ENCODE measurements around the gene PRR19.

Gene PRR19

GRCh38 chr19:42271861-42272534, 29.9 kb upstream of the PRR19 start:
- no peak for DNase-seq

DNA sequence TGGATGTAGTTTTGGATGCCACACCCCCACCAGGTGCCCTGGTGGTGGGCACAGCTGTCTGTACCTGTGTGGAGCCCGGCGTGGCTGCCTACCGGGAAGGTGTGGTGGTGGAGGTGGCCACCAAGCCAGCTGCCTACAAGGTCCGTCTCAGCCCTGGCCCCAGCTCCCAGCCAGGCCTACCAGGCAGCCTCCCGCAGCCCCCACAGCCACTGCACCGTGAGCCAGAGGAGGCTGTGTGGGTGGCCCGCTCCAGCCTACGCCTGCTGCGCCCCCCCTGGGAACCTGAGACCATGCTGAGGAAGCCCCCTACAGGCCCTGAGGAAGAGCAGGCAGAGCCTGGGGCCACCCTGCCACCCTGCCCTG, 29.4 kb upstream of the PRR19 start:
- no peak for DNase-seq

DNA sequence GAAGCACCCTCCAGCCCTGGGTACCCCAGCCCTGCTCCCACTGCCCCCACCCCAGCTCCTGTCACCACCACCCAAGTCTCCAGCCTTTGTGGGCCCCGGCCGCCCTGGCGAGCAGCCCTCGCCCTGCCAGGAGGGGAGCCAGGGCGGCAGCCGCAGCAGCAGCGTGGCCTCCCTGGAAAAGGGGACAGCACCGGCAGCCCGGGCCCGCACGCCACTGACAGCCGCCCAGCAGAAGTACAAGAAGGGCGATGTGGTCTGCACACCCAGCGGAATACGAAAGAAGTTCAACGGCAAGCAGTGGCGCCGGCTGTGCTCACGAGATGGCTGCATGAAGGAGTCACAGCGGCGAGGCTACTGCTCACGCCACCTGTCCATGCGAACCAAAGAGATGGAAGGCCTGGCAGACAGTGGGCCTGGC, 28.9 kb upstream of the PRR19 start:
- no peak for DNase-seq

DNA sequence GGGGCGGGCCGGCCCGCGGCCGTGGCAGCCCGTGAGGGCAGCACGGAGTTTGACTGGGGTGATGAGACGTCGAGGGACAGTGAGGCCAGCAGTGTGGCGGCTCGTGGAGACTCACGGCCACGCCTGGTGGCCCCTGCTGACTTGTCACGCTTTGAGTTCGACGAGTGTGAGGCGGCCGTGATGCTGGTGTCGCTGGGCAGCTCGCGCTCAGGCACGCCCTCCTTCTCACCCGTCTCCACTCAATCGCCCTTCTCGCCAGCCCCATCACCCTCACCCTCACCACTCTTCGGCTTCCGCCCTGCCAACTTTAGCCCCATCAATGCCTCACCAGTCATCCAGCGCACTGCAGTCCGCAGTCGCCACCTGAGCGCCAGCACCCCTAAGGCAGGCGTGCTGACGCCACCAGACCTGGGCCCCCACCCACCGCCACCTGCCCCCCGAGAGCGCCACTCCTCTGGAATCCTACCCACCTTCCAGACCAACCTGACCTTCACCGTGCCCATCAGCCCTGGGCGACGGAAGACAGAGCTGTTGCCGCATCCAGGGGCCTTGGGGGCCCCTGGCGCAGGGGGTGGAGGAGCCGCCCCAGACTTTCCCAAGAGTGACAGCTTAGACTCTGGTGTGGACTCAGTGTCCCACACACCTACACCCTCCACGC, 28.4 kb upstream of the PRR19 start:
- DNase-seq = no peak

DNA sequence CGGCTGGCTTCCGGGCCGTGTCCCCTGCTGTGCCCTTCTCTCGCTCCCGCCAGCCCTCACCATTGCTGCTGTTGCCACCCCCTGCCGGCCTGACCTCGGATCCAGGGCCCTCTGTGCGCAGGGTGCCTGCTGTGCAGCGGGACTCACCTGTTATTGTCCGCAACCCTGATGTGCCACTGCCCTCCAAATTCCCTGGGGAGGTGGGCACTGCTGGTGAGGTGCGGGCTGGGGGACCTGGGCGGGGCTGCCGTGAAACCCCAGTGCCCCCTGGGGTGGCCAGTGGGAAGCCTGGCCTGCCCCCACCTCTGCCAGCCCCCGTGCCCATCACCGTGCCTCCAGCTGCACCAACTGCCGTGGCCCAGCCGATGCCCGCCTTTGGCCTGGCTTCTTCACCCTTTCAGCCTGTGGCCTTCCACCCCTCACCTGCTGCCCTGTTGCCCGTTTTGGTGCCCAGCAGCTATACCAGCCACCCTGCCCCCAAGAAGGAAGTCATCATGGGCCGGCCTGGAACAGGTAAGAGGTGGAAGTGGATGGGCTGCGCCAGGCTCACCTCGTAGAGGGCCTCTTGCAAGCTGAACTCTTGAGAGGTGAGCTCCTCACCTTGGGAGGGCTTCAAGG, 27.8 kb upstream of the PRR19 start:
- no peak for DNase-seq

GRCh38 chr19:42275103-42275502, 26.8 kb upstream of the PRR19 start:
- no peak for DNase-seq

DNA sequence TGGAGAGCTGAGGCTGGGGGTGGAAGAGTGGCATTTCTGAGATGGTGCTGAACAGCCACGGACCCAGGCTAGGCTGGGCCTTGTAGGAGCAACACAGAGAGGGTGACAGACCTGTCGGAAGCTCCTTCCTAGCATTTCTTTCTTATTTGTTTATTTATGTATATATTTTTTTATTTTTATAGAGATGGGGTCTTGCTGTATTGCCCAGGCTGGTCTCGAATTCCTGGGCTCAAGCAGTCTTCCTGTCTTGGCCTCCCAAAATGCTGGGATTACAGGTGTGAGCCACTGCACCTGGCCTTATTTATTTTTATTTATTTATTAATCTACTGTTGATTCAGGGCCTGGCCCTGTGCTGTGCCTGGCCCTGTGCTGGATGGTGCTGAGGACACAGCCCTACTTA, 26.4 kb upstream of the PRR19 start:
- DNase-seq = no peak

- peak; percentile 24 for DNase-seq
Measured at GRCh38 chr19:42276284-42276683, 25.6 kb upstream of the PRR19 start.

- DNase-seq = no peak
Measured at GRCh38 chr19:42276821-42277220, 25.1 kb upstream of the PRR19 start.

- no peak for DNase-seq
Measured at GRCh38 chr19:42277821-42278451, 24.0 kb upstream of the PRR19 start.

GRCh38 chr19:42278452-42279154, 23.3 kb upstream of the PRR19 start:
- no peak for DNase-seq

GRCh38 chr19:42279155-42279901, 22.6 kb upstream of the PRR19 start:
- no peak for DNase-seq

DNA sequence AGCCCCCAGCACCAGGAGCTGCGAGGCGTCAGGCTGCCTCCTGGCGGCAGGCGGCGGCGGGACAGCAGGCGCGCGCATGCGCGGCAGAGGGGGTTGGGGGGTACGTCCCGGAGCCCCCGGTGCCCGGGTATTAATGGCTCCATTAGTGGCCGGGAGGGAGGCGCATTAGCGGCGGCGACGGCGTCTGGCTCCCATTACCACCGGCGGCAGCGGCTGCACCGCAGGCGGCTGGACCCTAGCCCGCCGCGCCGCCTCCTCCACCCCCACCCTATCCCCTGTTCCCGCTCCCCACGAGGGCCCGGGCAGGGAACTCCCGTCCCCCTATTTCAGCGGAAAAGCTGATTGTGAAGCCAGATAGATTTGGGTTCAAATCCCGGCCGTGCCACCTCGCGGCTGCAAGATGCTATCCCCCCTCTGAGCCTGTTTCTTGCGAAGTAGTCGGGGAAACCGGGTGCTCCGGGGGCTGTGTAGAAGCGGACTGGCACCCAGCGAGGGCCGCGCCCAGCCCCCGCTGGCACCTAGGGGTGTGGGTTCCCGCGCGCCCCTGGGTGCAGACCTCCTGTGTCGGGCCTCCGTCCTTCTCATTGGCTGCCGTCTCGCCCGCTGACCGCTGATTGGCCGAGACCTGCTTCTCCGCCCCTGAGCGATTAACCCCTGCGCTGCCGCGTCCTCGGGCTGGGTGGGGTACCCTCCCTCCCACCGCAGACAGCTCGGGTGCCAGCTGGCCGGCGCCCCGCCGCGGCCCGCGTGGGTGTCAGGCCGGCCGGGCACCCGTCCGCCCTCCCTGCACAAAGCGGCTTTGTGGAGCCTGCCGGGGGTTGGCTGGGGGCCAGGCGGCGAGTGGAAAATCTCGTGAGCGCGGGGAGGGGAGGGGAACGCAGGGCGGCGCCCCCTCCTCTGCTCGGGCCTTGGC, 21.8 kb upstream of the PRR19 start:
- peak; percentile 92 for DNase-seq

GRCh38 chr19:42280815-42281145, 21.2 kb upstream of the PRR19 start:
- DNase-seq = no peak

GRCh38 chr19:42281146-42281826, 20.6 kb upstream of the PRR19 start:
- DNase-seq = peak; percentile 48

DNA sequence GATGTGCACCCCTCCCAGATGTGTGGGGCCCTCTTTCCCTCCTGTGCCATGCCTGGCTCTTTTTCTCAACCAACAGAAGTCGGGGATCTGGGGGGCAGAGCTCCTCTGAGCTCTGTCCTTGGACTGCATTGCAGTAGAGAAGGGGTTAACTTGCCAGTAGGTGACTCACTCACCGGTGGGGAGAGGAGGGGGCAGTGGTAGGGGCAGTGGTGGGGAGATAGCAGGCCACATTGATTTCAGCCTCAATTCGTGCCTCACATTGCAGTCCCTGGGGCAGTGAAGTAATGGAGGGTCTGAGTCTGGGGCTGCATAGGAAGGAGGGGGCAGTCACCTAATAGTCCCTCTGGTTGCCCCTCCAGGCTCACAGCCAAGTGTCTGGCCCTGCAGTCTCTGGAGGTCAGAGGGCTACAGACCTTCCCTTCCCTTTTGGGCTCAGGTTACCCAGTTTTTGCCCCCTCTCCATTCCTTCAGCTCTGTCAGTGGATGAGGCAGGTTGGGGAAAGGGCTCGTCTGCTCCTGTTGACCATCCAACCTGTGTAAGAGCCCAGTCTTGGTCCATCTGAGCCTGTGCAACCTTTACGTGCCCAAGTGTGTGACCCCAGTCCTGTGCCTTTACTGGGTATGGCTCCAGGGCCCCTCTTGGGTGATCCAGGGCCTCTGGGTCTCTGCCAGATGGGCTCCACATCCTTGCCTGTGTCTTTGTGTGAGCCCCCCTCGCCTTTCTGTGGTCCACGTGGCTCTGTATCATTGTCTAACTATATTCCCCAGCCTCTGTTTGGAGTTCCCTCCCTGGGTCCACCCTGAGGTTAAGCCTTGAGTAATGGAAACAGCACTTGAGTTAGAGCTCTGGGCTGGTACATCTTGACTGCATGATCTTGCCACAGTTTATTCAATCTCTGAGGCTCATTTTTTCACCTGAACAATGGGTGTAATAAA, 19.8 kb upstream of the PRR19 start:
- DNase-seq = no peak

GRCh38 chr19:42282819-42283187, 19.1 kb upstream of the PRR19 start:
- no peak for DNase-seq

GRCh38 chr19:42283188-42284065, 18.5 kb upstream of the PRR19 start:
- peak; percentile 97 for DNase-seq

- DNase-seq = peak; percentile 91
Measured at GRCh38 chr19:42284066-42284501, 17.8 kb upstream of the PRR19 start.
